Upper lobe of left lung (tissue), 6 donors: ENCODE measurements around the gene KIF12. TPM values are rescaled to one million over a fixed set of nuclear protein-coding genes. Genes with fewer than 3 reads are reported as not detected.

ENCODE experiments used
- ATAC-seq, 2 donors: fragments of 200-7000 bp; cut with Tn5 transposase; one replicate each; pipeline ENCODE4 v1.9.1; 2022; ENCODE audit warnings: mild to moderate bottlenecking in 2 of 2, moderate library complexity in 2 of 2; ENCODE audit not compliant: low FRiP score in 2 of 2
- DNase-seq, 2 donors: peaks; one replicate each; pipeline ENCODE4 v3.0.0-alpha.2; 2019 to 2020
- H3K27ac ChIP-seq, 4 donors: fragments of 200-600 bp; sonication (generic); one replicate each; pipeline ENCODE4 v1.5.1; 2016 to 2019
- H3K27me3 ChIP-seq, 4 donors: fragments of 200-600 bp; sonication (generic); one replicate each; pipeline ENCODE4 v1.5.1; 2017 to 2019
- H3K36me3 ChIP-seq, 4 donors: fragments of 200-600 bp; sonication (generic); one replicate each; pipeline ENCODE4 v1.5.1; 2016 to 2019
- H3K4me1 ChIP-seq, 4 donors: fragments of 200-600 bp; sonication (generic); one replicate each; pipeline ENCODE4 v1.5.1; 2018 to 2019
- H3K4me3 ChIP-seq, 4 donors: fragments of 200-600 bp; sonication (generic); one replicate each; pipeline ENCODE4 v1.5.1; 2017 to 2019; ENCODE audit warnings: mild to moderate bottlenecking in 2 of 4, moderate library complexity in 1 of 4
- H3K9me3 ChIP-seq, 4 donors: fragments of 200-600 bp; sonication (generic); one replicate each; pipeline ENCODE4 v1.5.1; 2018 to 2019
- EP300 ChIP-seq, 4 donors: sonication (generic); formaldehyde crosslinking; IDR thresholded peaks; one replicate each; pipeline ENCODE4 v1.5.1; 2017; ENCODE audit warnings: antibody characterized with exemption in 4 of 4, control low read depth in 2 of 4
- POLR2A ChIP-seq, 4 donors: fragments of 450-650 bp; IDR thresholded peaks; one replicate each; pipeline ENCODE4 v1.5.1; 2016 to 2017; ENCODE audit warnings: antibody characterized with exemption in 4 of 4, mild to moderate bottlenecking in 2 of 4
- POLR2AphosphoS5 ChIP-seq, 2 donors: sonication (generic); formaldehyde crosslinking; IDR thresholded peaks; one replicate each; pipeline ENCODE4 v1.5.1; 2017; ENCODE audit warnings: antibody characterized with exemption in 2 of 2
- WGBS, 2 donors: methylation state at CpG; one replicate each; pipeline ENCODE4 v1.1.5; 2017 to 2018; 5-methylcytosine and 5-hydroxymethylcytosine counted together
- total RNA-seq, 6 donors: library from RNA; depleted of rRNA in 4 of 6; stranded (reverse); fragments of >200 nt in 4 of 6; gene quantifications; one replicate each; pipeline versions ENCODE4 v1.1.0 to v1.2.1, GENCODE V29; 2016 to 2021
- TF ChIP-seq, protein P1 (sequence below), 6 experiments: fragments of 450-650 bp in 4 of 6; fragments of 200-600 bp in 2 of 6; sonication (generic) in 2 of 6; IDR thresholded peaks; one replicate each; pipeline ENCODE4 v1.5.1; 2016 to 2019; ENCODE audit warnings: antibody characterized with exemption in 6 of 6
- donor health status: DM: no; HTN: no; CAD: no; lungs with moderate emphysema.
- donor health status: DM: no; HTN: yes; CAD: no; lungs with severe emphysema.

KIF12 gene
- total RNA-seq, 6 donors from 2014 or later = 2.3 to 16.8 (median 4.4) TPM

DNA sequence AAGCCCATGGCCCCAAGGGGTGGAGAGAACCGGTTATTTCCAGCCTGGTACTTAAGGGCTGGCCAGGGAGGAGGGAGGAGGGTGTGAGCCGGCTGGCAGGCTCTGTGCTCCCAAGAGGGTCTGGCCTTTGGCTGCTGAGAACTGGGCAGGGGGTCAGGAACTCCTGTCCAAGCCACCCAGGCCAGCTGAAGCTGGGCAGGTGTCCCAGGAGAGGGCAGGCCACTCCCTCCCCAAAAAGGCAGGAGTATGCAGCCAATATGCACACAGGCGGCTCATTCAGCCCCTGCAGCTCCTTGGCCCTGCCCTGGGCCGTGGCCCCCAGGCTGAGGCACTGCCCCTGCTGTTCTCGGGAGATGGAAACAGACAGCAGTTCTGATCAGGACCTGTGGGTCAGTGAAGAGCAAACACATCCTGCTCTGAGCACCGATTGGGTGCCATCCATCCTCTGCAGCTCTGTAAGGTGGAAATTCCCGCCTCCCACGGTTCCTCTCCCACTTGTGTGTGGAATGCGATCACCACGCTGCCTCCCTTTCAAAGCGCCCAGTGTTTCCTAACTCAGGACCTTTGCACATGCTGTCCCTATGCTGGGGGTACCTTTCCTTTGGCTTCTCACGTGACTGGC lies 17.1 kb upstream of the KIF12 start:
- Histone ChIP-seq H3K27ac (no peak overlapping the region), H3K4me3 (no peak overlapping the region), H3K9me3 (no peaks in the 10 kb centered on the region), H3K27me3 (no peaks in the 10 kb centered on the region), H3K36me3 (no peaks in the 10 kb centered on the region), H3K4me1 (peaks cover 4 to 38% (median 8%) of the 10 kb centered on the region in 4 donors)
- WGBS, 2 donors = 61 to 77% methylated on average over 9 to 11 of the region's 12 CpGs
- DNase-seq = peak in 1 of 2 donors; percentile 61
- TF ChIP-seq POLR2AphosphoS5 (IDR thresholded peaks at IDR 0.05) = no peak
- TF ChIP-seq EP300 (IDR thresholded peaks at IDR 0.05) = no peak
- TF ChIP-seq, protein P1, sequence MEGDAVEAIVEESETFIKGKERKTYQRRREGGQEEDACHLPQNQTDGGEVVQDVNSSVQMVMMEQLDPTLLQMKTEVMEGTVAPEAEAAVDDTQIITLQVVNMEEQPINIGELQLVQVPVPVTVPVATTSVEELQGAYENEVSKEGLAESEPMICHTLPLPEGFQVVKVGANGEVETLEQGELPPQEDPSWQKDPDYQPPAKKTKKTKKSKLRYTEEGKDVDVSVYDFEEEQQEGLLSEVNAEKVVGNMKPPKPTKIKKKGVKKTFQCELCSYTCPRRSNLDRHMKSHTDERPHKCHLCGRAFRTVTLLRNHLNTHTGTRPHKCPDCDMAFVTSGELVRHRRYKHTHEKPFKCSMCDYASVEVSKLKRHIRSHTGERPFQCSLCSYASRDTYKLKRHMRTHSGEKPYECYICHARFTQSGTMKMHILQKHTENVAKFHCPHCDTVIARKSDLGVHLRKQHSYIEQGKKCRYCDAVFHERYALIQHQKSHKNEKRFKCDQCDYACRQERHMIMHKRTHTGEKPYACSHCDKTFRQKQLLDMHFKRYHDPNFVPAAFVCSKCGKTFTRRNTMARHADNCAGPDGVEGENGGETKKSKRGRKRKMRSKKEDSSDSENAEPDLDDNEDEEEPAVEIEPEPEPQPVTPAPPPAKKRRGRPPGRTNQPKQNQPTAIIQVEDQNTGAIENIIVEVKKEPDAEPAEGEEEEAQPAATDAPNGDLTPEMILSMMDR (IDR thresholded peaks at IDR 0.05) = no peak
- no peak for TF ChIP-seq POLR2A (IDR thresholded peaks at IDR 0.05)
- ATAC-seq = peak in 1 of 2 donors; percentile 21

- H3K36me3 ChIP-seq = no peaks in the 10 kb centered on the region
- 77 to 81% methylated on average over 9 of the region's 9 CpGs for WGBS, 2 donors
- peaks cover 4 to 38% (median 8%) of the 10 kb centered on the region in 4 donors for H3K4me1 ChIP-seq
- TF ChIP-seq POLR2A (IDR thresholded peaks at IDR 0.05) (no peak), POLR2AphosphoS5 (IDR thresholded peaks at IDR 0.05) (no peak), EP300 (IDR thresholded peaks at IDR 0.05) (no peak)
- DNase-seq (no peak), ATAC-seq (no peak)
- H3K27ac ChIP-seq = no peak overlapping the region
- H3K4me3 ChIP-seq = no peak overlapping the region
- H3K27me3 ChIP-seq = no peaks in the 10 kb centered on the region
- H3K9me3 ChIP-seq = no peaks in the 10 kb centered on the region
These were observed 16.6 kb upstream of the KIF12 start for GRCh38 chr9:114115654-114116125.

GRCh38 chr9:114114364-114114763 lies 15.3 kb upstream of the KIF12 start:
- TF ChIP-seq, protein P1 (IDR thresholded peaks at IDR 0.05) = no peak
- TF ChIP-seq EP300 (IDR thresholded peaks at IDR 0.05) (no peak), POLR2AphosphoS5 (IDR thresholded peaks at IDR 0.05) (no peak), POLR2A (IDR thresholded peaks at IDR 0.05) (no peak)
- DNase-seq (no peak), ATAC-seq (no peak)
- Histone ChIP-seq H3K4me1 (peaks cover 4 to 33% (median 7%) of the 10 kb centered on the region in 4 donors), H3K4me3 (no peak overlapping the region), H3K27ac (no peak overlapping the region), H3K27me3 (no peaks in the 10 kb centered on the region), H3K9me3 (no peaks in the 10 kb centered on the region), H3K36me3 (no peaks in the 10 kb centered on the region)
- 49 to 59% methylated on average over 2 of the region's 2 CpGs for WGBS, 2 donors

GRCh38 chr9:114112778-114113584 lies 13.9 kb upstream of the KIF12 start:
- ATAC-seq = peak in 1 of 2 donors; percentile 72
- no peaks in the 10 kb centered on the region for H3K27me3 ChIP-seq
- H3K4me3 ChIP-seq = no peak overlapping the region
- no peaks in the 10 kb centered on the region for H3K9me3 ChIP-seq
- peak; percentile 70 to 76 for DNase-seq
- H3K36me3 ChIP-seq = no peaks in the 10 kb centered on the region
- WGBS, 2 donors = 23 to 37% methylated on average over 9 to 10 of the region's 10 CpGs
- H3K27ac ChIP-seq = no peak overlapping the region
- H3K4me1 ChIP-seq = peaks cover 3 to 25% (median 5%) of the 10 kb centered on the region in 4 donors
- no peak for TF ChIP-seq POLR2A (IDR thresholded peaks at IDR 0.05)
- TF ChIP-seq, protein P1 (IDR thresholded peaks at IDR 0.05) = no peak
- no peak for TF ChIP-seq EP300 (IDR thresholded peaks at IDR 0.05)
- peak in 1 of 2 donors; percentile 30 for TF ChIP-seq POLR2AphosphoS5 (IDR thresholded peaks at IDR 0.05)

GRCh38 chr9:114112325-114112724 lies 13.2 kb upstream of the KIF12 start:
- DNase-seq (no peak), ATAC-seq (no peak)
- H3K4me1 ChIP-seq = peaks cover 3 to 20% (median 5%) of the 10 kb centered on the region in 4 donors
- H3K27ac ChIP-seq = no peak overlapping the region
- 64 to 67% methylated on average over 1 of the region's 1 CpG for WGBS, 2 donors
- H3K27me3 ChIP-seq = no peaks in the 10 kb centered on the region
- no peaks in the 10 kb centered on the region for H3K36me3 ChIP-seq
- no peak overlapping the region for H3K4me3 ChIP-seq
- no peak for TF ChIP-seq POLR2AphosphoS5 (IDR thresholded peaks at IDR 0.05)
- TF ChIP-seq, protein P1 (IDR thresholded peaks at IDR 0.05) = no peak
- no peak for TF ChIP-seq POLR2A (IDR thresholded peaks at IDR 0.05)
- TF ChIP-seq EP300 (IDR thresholded peaks at IDR 0.05) = no peak
- H3K9me3 ChIP-seq = no peaks in the 10 kb centered on the region
